Natural killer cell (primary cell): ENCODE results near the gene COL11A1. TPM values are rescaled to one million over a fixed set of nuclear protein-coding genes. Genes with fewer than 3 reads are reported as not detected.

Experiments used
- ATAC-seq, 3 donors: fragments of 150-1000 bp in 2 of 3; fragments of 200-7000 bp in 1 of 3; cut with Tn5 transposase; 1 replicate in 1 of 3; 2 replicates in 2 of 3; pipeline ENCODE4 v1.10.0; 2021; ENCODE audit warnings: mild to moderate bottlenecking in 2 of 3, moderate library complexity in 2 of 3
- DNase-seq, 2 donors: peaks; one replicate each; pipeline versions ENCODE4 v3.0.0 to v3.0.0-alpha.2; 2013 to 2021; ENCODE audit warnings: mixed read lengths in 1 of 2
- H3K27ac ChIP-seq: one replicate; pipeline ENCODE4 v1.5.1; 2013; ENCODE audit warnings: mild to moderate bottlenecking, low read length
- H3K27me3 ChIP-seq: one replicate; pipeline ENCODE4 v1.6.1; 2013; ENCODE audit warnings: low read length; ENCODE audit not compliant: control insufficient read depth, insufficient read depth
- H3K36me3 ChIP-seq: one replicate; pipeline ENCODE4 v1.6.1; 2013; ENCODE audit warnings: low read length; ENCODE audit not compliant: control insufficient read depth, insufficient read depth
- H3K4me1 ChIP-seq: one replicate; pipeline ENCODE4 v1.6.1; 2013; ENCODE audit warnings: low read length; ENCODE audit not compliant: control insufficient read depth, insufficient read depth
- H3K4me3 ChIP-seq: one replicate; pipeline ENCODE4 v1.5.1; 2013; ENCODE audit warnings: low read length
- H3K9me3 ChIP-seq: one replicate; pipeline ENCODE4 v1.6.1; 2013; ENCODE audit warnings: low read length; ENCODE audit not compliant: control insufficient read depth, insufficient read depth
- H3K27ac Mint-ChIP-seq, 2 donors: one replicate each; pipeline ENCODE4 v1.8.0; 2022; ENCODE audit warnings: mild to moderate bottlenecking in 2 of 2, mixed read lengths in 2 of 2, moderate library complexity in 1 of 2
- H3K27me3 Mint-ChIP-seq, 2 donors: one replicate each; pipeline ENCODE4 v1.8.0; 2022; ENCODE audit warnings: low read depth in 2 of 2, mixed read lengths in 2 of 2
- H3K36me3 Mint-ChIP-seq: one replicate; pipeline ENCODE4 v1.8.0; 2022; ENCODE audit warnings: mixed read lengths
- H3K4me1 Mint-ChIP-seq, 2 donors: one replicate each; pipeline ENCODE4 v1.8.0; 2022; ENCODE audit warnings: mixed read lengths in 2 of 2
- H3K4me3 Mint-ChIP-seq: one replicate; pipeline ENCODE4 v1.8.0; 2022; ENCODE audit warnings: mild to moderate bottlenecking, moderate library complexity, mixed read lengths
- H3K9me3 Mint-ChIP-seq, 2 donors: one replicate each; pipeline ENCODE4 v1.8.0; 2022; ENCODE audit warnings: mixed read lengths in 2 of 2
- CTCF ChIP-seq: fragments of 200-600 bp; IDR thresholded peaks from one replicate; pipeline ENCODE4 v1.8.0; 2022; ENCODE audit warnings: antibody characterized with exemption
- WGBS: methylation state at CpG from one replicate; pipeline ENCODE4 v1.1.7; 2013; ENCODE audit warnings: missing lambda C conversion rate; ENCODE audit not compliant: insufficient coverage; 5-methylcytosine and 5-hydroxymethylcytosine counted together
- intact Hi-C: fragments of 100-400 bp; cut with micrococcal nuclease; formaldehyde crosslinking; loops from one replicate; pipeline ENCODE4 v1.14.2; 2022
- total RNA-seq, 4 donors: library from RNA; stranded (reverse); fragments of 120-200 nt in 1 of 4; gene quantifications; one replicate each; pipeline versions ENCODE4 v1.2.3 to v1.2.4, GENCODE V29; 2013 to 2022

Gene COL11A1
- total RNA-seq, 3 donors from 2014 or later (not counting 1 experiment from before 2014, with no cell fraction given): not detected

GRCh38 chr1:103025858-103026409 is 82.4 kb downstream of the COL11A1 start:
- Histone ChIP-seq H3K4me3 (no peak overlapping the region), H3K27ac (no peak overlapping the region), H3K4me1 (no peaks in the 10 kb centered on the region), H3K27me3 (no peaks in the 10 kb centered on the region), H3K36me3 (no peaks in the 10 kb centered on the region), H3K9me3 (peaks cover under 1% of the 10 kb centered on the region)
- peaks cover 0 to 5% of the 10 kb centered on the region in 2 donors for H3K9me3 Mint-ChIP-seq
- H3K36me3 Mint-ChIP-seq: no peaks in the 10 kb centered on the region
- WGBS: 50% methylated on average over 4 of the region's 5 CpGs
- H3K27me3 Mint-ChIP-seq: no peaks in the 10 kb centered on the region
- ATAC-seq (no peak), DNase-seq (no peak)
- intact Hi-C loops: no loop called here
- H3K4me3 Mint-ChIP-seq: no peak overlapping the region
- H3K27ac Mint-ChIP-seq: no peak overlapping the region
- TF ChIP-seq CTCF: no peak
- no peaks in the 10 kb centered on the region for H3K4me1 Mint-ChIP-seq

- no peaks in the 10 kb centered on the region for H3K9me3 ChIP-seq
- DNase-seq: no peak
- H3K27me3 ChIP-seq: no peaks in the 10 kb centered on the region
- no peak overlapping the region for H3K27ac ChIP-seq
- H3K4me1 ChIP-seq: no peaks in the 10 kb centered on the region
- Mint-ChIP-seq H3K36me3 (no peaks in the 10 kb centered on the region), H3K27ac (no peak overlapping the region), H3K4me3 (no peak overlapping the region), H3K4me1 (no peaks in the 10 kb centered on the region), H3K9me3 (peaks cover 2 to 5% of the 10 kb centered on the region in 2 donors), H3K27me3 (no peaks in the 10 kb centered on the region)
- no peak for ATAC-seq
- WGBS: no CpG with 5 or more reads among the region's 1 CpG
- H3K36me3 ChIP-seq: no peaks in the 10 kb centered on the region
- intact Hi-C loops: no loop called here
- H3K4me3 ChIP-seq: no peak overlapping the region
- no peak for TF ChIP-seq CTCF
These were observed 84.3 kb downstream of the COL11A1 start for GRCh38 chr1:103024051-103024450.

- Histone ChIP-seq H3K27me3 (no peaks in the 10 kb centered on the region), H3K36me3 (no peaks in the 10 kb centered on the region), H3K27ac (no peak overlapping the region), H3K4me1 (no peaks in the 10 kb centered on the region), H3K4me3 (no peak overlapping the region), H3K9me3 (no peaks in the 10 kb centered on the region)
- intact Hi-C loops: no loop called here
- Mint-ChIP-seq H3K36me3 (no peaks in the 10 kb centered on the region), H3K4me1 (no peaks in the 10 kb centered on the region), H3K27ac (no peak overlapping the region), H3K27me3 (no peaks in the 10 kb centered on the region), H3K9me3 (peaks cover 5 to 6% of the 10 kb centered on the region in 2 donors), H3K4me3 (no peak overlapping the region)
- TF ChIP-seq CTCF: no peak
- DNase-seq (no peak), ATAC-seq (no peak)
- WGBS: 85% methylated on average over 2 of the region's 3 CpGs
These were observed 106.3 kb downstream of the COL11A1 start for GRCh38 chr1:103002005-103002404.

- no peak for DNase-seq
- intact Hi-C loops: no loop called here
- Histone ChIP-seq H3K27ac (no peak overlapping the region), H3K36me3 (no peaks in the 10 kb centered on the region), H3K27me3 (no peaks in the 10 kb centered on the region), H3K9me3 (no peaks in the 10 kb centered on the region), H3K4me3 (no peak overlapping the region), H3K4me1 (no peaks in the 10 kb centered on the region)
- no peak for TF ChIP-seq CTCF
- ATAC-seq: no peak
- Mint-ChIP-seq H3K27ac (no peak overlapping the region), H3K36me3 (no peaks in the 10 kb centered on the region), H3K27me3 (no peaks in the 10 kb centered on the region), H3K4me3 (no peak overlapping the region), H3K4me1 (no peaks in the 10 kb centered on the region), H3K9me3 (no peaks in the 10 kb centered on the region)
- WGBS: 89% methylated on average over 6 of the region's 6 CpGs
These were observed 129.4 kb downstream of the COL11A1 start for GRCh38 chr1:102978874-102979273.
